GM18520 (cell line): ENCODE measurements around the gene ADGRD1.

Experiments used
- ATAC-seq: cut with Tn5 transposase; IDR thresholded peaks from one replicate; pipeline ENCODE4 v1.9.1; 2021; ENCODE audit not compliant: unreplicated experiment

Gene ADGRD1

GRCh38 chr12:131087302-131087818 is 133.7 kb downstream of the ADGRD1 start:
- ATAC-seq: no peak

- ATAC-seq: no peak
Measured at GRCh38 chr12:131087991-131088700, 134.4 kb downstream of the ADGRD1 start.

DNA sequence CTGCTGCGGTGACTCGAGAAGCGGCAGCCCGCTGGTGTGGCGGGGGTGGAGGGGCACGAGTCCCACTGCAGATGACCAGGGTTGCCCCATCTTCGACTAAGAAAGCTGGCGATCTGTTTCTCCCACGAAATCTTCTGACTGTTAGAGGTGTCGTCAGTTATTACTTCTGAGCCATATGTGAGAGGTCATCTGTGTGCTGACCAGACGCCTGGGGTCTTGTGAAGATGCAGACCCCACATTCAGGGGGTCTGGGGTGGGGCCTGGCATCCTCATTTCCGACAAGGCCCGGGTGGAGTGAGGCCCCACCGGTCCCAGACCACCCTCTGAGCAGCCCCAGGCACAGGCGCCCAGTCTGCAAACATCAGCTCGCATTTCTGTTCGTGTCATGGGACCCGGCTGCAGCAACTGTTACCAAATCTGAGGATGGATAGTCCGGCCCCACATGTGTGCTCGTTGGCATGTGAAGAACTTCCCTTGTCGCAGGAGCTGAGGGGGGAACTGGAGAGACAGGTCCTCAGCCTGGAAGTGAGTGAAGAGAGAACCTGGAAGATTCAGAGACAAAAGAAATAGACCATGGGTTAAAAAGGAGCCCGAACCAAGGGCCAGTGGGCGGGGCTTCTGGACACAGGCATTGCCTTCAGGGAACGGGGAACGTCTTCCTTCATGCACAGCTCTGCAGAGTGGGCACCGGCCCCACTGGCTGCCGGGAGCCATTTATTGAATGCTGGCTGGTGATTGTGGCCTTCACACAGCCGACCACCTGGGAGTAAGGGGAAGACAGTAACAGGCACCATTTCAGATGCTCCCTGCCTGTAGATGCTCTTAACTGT is 135.2 kb downstream of the ADGRD1 start:
- ATAC-seq: no peak

GRCh38 chr12:131089531-131090273 is 136.0 kb downstream of the ADGRD1 start:
- no peak for ATAC-seq

- ATAC-seq: no peak
Measured at GRCh38 chr12:131090274-131091210, 136.8 kb downstream of the ADGRD1 start.

GRCh38 chr12:131091413-131091975 is 137.8 kb downstream of the ADGRD1 start:
- ATAC-seq: peak; percentile 40

DNA sequence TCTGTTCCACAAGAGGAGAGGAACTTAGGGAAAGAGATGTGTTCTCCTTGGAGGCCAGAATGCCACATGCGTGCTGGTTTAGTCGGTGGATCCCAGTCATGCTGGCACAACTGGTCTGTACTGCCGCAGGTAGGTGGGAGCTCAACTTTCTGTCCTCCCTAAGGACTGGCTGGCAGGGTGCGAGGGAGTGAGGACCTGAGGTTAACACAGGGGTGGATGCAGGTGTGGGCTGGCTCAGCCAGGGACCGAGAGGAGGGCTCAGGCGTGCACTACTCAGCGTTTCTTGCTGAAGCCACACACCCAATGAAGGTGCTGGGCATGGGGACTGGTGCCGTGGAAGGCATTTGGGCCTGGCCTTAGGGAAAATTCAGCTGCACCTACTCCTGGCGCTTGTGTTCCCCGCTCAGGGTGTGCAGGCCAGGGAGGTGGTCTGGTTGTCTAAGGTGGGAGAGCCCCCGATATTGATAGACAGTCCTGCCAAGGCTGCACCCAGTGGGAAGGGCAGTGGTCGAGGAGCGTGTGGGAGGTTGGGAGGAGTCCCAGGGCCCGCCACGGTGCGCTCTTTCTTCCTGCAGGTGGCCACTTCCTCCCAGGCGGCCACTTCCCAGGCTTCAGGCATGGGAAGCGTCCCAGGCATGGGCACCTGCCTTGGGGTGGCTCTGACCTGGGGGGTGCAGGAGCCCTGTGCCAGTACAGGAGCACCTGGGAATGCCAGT is 138.4 kb downstream of the ADGRD1 start:
- ATAC-seq: no peak

- peak; percentile 40 for ATAC-seq
Measured at GRCh38 chr12:131092901-131093603, 139.3 kb downstream of the ADGRD1 start.

- ATAC-seq: no peak
Measured at GRCh38 chr12:131093604-131093955, 139.9 kb downstream of the ADGRD1 start.

GRCh38 chr12:131093971-131094830 is 140.5 kb downstream of the ADGRD1 start:
- ATAC-seq: no peak

DNA sequence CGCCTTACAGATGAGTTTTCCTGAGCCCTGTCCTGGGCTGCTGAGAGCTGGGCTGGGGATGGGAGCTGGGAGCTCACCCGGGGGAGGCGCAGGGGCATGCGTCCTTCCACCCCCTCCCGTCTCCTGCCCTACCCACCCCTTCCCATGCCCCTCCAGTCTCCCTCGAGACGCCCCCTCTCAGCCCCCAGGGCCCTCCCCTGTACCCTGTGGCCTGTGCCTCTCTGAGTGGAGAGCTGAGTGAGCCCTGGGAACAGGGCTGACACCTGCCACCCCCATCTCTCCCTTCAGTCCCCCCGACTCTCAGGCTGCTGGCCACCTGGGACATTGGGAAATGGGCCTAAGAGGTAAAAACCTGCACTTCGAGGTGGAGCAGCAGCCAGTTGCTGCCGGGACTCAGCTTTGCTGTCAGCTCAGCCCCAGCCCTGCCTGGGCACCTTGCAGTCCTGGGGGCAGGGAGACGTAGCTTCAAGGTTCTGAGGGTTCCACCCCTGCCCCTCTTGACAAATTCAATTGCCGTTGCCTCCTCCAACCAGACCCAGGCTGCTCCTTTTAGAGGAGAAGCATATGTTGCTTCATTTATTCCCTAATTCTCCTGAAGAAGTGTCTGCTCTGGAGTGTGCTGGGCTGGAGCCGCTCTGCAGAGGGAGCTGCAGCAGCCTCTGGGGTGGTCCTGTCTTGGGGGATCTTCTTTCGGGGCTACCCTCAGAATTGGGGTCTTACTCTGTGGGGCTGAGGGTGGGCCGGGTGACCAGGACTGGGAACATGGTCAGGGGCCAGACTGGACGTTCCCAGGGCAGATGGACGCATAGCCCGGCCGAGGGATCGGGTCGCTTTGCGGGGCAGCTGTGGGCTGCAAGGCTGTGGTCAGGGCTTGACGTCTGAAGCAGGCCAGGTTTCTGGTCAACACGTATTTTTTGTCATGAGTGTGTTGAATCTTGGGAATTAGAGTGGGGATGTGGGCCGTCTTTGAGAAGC is 141.4 kb downstream of the ADGRD1 start:
- no peak for ATAC-seq

- no peak for ATAC-seq
Measured at GRCh38 chr12:131095826-131096680, 142.3 kb downstream of the ADGRD1 start.

- ATAC-seq: no peak
Measured at GRCh38 chr12:131096681-131097181, 143.0 kb downstream of the ADGRD1 start.

DNA sequence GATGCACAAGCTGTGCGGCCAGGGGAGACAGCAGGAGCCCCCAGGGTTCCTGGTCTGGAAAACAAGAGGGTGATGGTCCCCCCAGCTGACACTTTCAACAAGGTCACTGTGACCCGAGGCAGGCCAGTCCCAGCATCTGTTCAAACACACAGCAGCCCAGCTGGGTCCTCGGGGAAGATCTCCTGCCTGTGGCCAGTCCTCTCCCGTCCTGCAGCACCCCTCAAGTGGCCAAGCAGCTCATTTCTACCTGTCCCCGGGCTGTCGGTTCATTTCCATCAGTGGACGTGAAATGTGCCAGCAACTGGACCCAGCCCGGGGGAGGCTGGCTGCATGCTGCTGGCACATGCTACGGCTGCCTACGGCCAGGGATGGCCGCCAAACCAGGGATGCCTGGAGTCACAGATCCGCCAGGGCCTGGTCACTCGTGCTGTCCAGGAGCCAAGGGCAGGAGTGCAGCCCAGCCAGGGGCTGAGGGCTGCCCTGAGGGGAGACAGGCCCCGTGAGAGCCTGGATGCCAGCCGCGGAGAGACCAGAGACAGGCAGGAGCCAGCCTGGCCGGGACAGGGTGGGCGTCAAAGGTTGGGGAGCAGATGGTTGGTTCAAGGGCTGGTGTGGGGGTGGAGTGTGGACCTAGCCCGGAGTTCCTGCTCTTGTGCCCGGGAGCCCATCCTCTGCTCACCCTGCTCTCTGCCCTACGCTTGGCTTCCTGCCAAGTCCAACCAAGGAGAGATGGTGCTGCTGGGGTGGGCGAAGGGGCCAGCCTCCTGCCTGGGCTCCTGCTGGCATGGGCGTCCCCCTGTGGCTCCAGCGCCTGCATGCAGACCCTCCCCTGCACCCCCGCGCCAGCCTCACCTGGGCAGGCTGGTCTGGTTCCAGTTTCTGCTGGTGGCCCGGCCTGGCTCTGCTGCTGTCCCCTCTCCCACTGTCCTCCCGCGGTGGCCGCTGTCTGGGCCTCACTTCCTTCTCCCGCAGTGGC is 143.8 kb downstream of the ADGRD1 start:
- ATAC-seq: no peak
